ENCODE measurements around the gene IQCK. TPM values are rescaled to one million over a fixed set of nuclear protein-coding genes. Genes with fewer than 3 reads are reported as not detected.

IQCK gene
- polyA plus RNA-seq, 2 of the 4 experiments (the other 2 are of a cell fraction): 10.3 to 15.6 TPM

- Histone ChIP-seq H3K9me3 (no peaks in the 10 kb centered on the region), H3K4me3 (no peak overlapping the region), H3K4me1 (peaks cover 54% of the 10 kb centered on the region), H3K4me2 (no peak overlapping the region), H3K27ac (peak overlapping the region in 1 of 2 experiments; percentile 24; a peak in 3 of 6 replicates)
- TF ChIP-seq CEBPB (IDR thresholded peaks at IDR 0.05): no peak
- no peak for TF ChIP-seq NPAS2 (CRISPR knock-in tag; IDR thresholded peaks at IDR 0.05; ENCODE audit: borderline replicate concordance)
- TF ChIP-seq ZSCAN20 (CRISPR knock-in tag; IDR thresholded peaks at IDR 0.05): no peak
- no peak for TF ChIP-seq RNF2 (IDR thresholded peaks at IDR 0.05; ENCODE audit: borderline replicate concordance, low read depth)
- no peak for TF ChIP-seq KDM1A (IDR thresholded peaks at IDR 0.05; ENCODE audit: low read depth)
- no peak for TF ChIP-seq EHMT2 (IDR thresholded peaks at IDR 0.05; ENCODE audit: low read depth)
- TF ChIP-seq, protein P1, sequence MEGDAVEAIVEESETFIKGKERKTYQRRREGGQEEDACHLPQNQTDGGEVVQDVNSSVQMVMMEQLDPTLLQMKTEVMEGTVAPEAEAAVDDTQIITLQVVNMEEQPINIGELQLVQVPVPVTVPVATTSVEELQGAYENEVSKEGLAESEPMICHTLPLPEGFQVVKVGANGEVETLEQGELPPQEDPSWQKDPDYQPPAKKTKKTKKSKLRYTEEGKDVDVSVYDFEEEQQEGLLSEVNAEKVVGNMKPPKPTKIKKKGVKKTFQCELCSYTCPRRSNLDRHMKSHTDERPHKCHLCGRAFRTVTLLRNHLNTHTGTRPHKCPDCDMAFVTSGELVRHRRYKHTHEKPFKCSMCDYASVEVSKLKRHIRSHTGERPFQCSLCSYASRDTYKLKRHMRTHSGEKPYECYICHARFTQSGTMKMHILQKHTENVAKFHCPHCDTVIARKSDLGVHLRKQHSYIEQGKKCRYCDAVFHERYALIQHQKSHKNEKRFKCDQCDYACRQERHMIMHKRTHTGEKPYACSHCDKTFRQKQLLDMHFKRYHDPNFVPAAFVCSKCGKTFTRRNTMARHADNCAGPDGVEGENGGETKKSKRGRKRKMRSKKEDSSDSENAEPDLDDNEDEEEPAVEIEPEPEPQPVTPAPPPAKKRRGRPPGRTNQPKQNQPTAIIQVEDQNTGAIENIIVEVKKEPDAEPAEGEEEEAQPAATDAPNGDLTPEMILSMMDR (IDR thresholded peaks at IDR 0.05): no peak
- TF ChIP-seq ESRRA (IDR thresholded peaks at IDR 0.05; ENCODE audit: borderline replicate concordance, low read length): no peak
- no peak for TF ChIP-seq SMC3 (IDR thresholded peaks at IDR 0.05)
- no peak for TF ChIP-seq CHD4 (IDR thresholded peaks at IDR 0.05; ENCODE audit: borderline replicate concordance)
- TF ChIP-seq, protein P2, sequence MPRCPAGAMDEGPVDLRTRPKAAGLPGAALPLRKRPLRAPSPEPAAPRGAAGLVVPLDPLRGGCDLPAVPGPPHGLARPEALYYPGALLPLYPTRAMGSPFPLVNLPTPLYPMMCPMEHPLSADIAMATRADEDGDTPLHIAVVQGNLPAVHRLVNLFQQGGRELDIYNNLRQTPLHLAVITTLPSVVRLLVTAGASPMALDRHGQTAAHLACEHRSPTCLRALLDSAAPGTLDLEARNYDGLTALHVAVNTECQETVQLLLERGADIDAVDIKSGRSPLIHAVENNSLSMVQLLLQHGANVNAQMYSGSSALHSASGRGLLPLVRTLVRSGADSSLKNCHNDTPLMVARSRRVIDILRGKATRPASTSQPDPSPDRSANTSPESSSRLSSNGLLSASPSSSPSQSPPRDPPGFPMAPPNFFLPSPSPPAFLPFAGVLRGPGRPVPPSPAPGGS (IDR thresholded peaks at IDR 0.05): no peak
- TF ChIP-seq FOSL2 (IDR thresholded peaks at IDR 0.05): no peak
- no peak for TF ChIP-seq FOSL2 (CRISPR knock-in tag; IDR thresholded peaks at IDR 0.05)
- TF ChIP-seq KDM5A (IDR thresholded peaks at IDR 0.05): no peak
- TF ChIP-seq USF2 (IDR thresholded peaks at IDR 0.05): no peak
- no peak for TF ChIP-seq ZC3H11A (IDR thresholded peaks at IDR 0.05)
- POLR2A ChIA-PET: no interaction called here
- DNase-seq (ENCODE audit: low read depth in 1 of 2, low spot score in 1 of 2): peak in 1 of 2 experiments; percentile 28
- no peak for FAIRE-seq
- CTCF ChIA-PET: interaction anchor here (0.6 to 2.1 kb wide), 6 partner anchors 15 to 275 kb away, joined by 3 to 8 read pairs (median 4); partner anchors contain the start of gene GPRC5B
- ATAC-seq: no peak
- whole genome bisulfite sequencing (ENCODE audit: missing lambda C conversion rate): 78% methylated on average over 8 of the region's 8 CpGs
These were observed 20.2 kb upstream of the IQCK start for GRCh38 chr16:19697756-19698318.

- no peaks in the 10 kb centered on the region for H3K9me3 ChIP-seq
- H3K4me1 ChIP-seq: peaks cover 54% of the 10 kb centered on the region
- DNase-seq (ENCODE audit: low read depth in 1 of 2, low spot score in 1 of 2) (no peak), ATAC-seq (no peak), FAIRE-seq (no peak)
- no peak overlapping the region; the same call in 2 of the 3 replicates for H3K4me2 ChIP-seq
- peak overlapping the region in 1 of 2 experiments; percentile 63; a peak in 3 of 6 replicates for H3K27ac ChIP-seq
- ChIA-PET CTCF (interaction anchor here (0.9 to 2.9 kb wide), 4 partner anchors 12 to 187 kb away, joined by 3 to 22 read pairs (median 6); partner anchors contain the start of genes GPRC5B, IQCK and KNOP1), POLR2A (interaction anchor here (1.1 kb wide), 1 partner anchor 13 kb away, joined by 3 read pairs; no protein-coding TSS in a partner anchor)
- TF ChIP-seq HMGXB4 (CRISPR knock-in tag; IDR thresholded peaks at IDR 0.05; ENCODE audit: borderline replicate concordance): no peak
- no peak for TF ChIP-seq HOXB5 (CRISPR knock-in tag; IDR thresholded peaks at IDR 0.05)
- TF ChIP-seq EHF (CRISPR knock-in tag; IDR thresholded peaks at IDR 0.05): no peak
- no peak for TF ChIP-seq NPAS2 (CRISPR knock-in tag; IDR thresholded peaks at IDR 0.05; ENCODE audit: borderline replicate concordance)
- TF ChIP-seq HDAC2 (IDR thresholded peaks at IDR 0.05): no peak
- WGBS (ENCODE audit: missing lambda C conversion rate): 92% methylated on average over 19 of the region's 19 CpGs
- H3K4me3 ChIP-seq: no peak overlapping the region
These were observed 19.3 kb upstream of the IQCK start for GRCh38 chr16:19698480-19699465.

Data from A549 (cell line).